ENCODE data around the gene GADL1. TPM values are rescaled to one million over a fixed set of nuclear protein-coding genes. Genes with fewer than 3 reads are reported as not detected.

The GADL1 gene
- total and polyA plus RNA-seq, 9 donors = 9.8 to 25.7 (median 19.1) TPM

- WGBS (ENCODE audit: insufficient coverage) = no CpG with 5 or more reads among the region's 3 CpGs
- Histone ChIP-seq H3K27me3 (ENCODE audit: control insufficient read depth, insufficient read depth, low read length) (no peaks in the 10 kb centered on the region), H3K36me3 (ENCODE audit: control insufficient read depth, insufficient read depth, low read length) (no peaks in the 10 kb centered on the region), H3K4me3 (ENCODE audit: low read length) (no peak overlapping the region), H3K9me3 (replicated peaks; ENCODE audit: control insufficient read depth, low read depth, low read length) (no peaks in the 10 kb centered on the region), H3K27ac (ENCODE audit: low read length) (no peak overlapping the region), H3K4me1 (ENCODE audit: control insufficient read depth, insufficient read depth, low read length) (no peaks in the 10 kb centered on the region)
- no peak for DNase-seq
These were observed 180.5 kb downstream of the GADL1 start for GRCh38 chr3:30713885-30714503.

- no peak overlapping the region for H3K4me3 ChIP-seq (ENCODE audit: low read length)
- H3K9me3 ChIP-seq (replicated peaks; ENCODE audit: control insufficient read depth, low read depth, low read length) = no peaks in the 10 kb centered on the region
- no CpG with 5 or more reads among the region's 4 CpGs for WGBS (ENCODE audit: insufficient coverage)
- no peak overlapping the region for H3K27ac ChIP-seq (ENCODE audit: low read length)
- H3K27me3 ChIP-seq (ENCODE audit: control insufficient read depth, insufficient read depth, low read length) = no peaks in the 10 kb centered on the region
- no peaks in the 10 kb centered on the region for H3K4me1 ChIP-seq (ENCODE audit: control insufficient read depth, insufficient read depth, low read length)
- H3K36me3 ChIP-seq (ENCODE audit: control insufficient read depth, insufficient read depth, low read length) = no peaks in the 10 kb centered on the region
- no peak for DNase-seq
These were observed 181.5 kb downstream of the GADL1 start for GRCh38 chr3:30712991-30713390.

GRCh38 chr3:30711867-30712266, 182.6 kb downstream of the GADL1 start:
- no peaks in the 10 kb centered on the region for H3K9me3 ChIP-seq (replicated peaks; ENCODE audit: control insufficient read depth, low read depth, low read length)
- no peak overlapping the region for H3K27ac ChIP-seq (ENCODE audit: low read length)
- H3K4me1 ChIP-seq (ENCODE audit: control insufficient read depth, insufficient read depth, low read length) = no peaks in the 10 kb centered on the region
- no peaks in the 10 kb centered on the region for H3K36me3 ChIP-seq (ENCODE audit: control insufficient read depth, insufficient read depth, low read length)
- WGBS (ENCODE audit: insufficient coverage) = no CpG with 5 or more reads among the region's 2 CpGs
- no peak for DNase-seq
- no peaks in the 10 kb centered on the region for H3K27me3 ChIP-seq (ENCODE audit: control insufficient read depth, insufficient read depth, low read length)
- no peak overlapping the region for H3K4me3 ChIP-seq (ENCODE audit: low read length)

- Histone ChIP-seq H3K4me3 (ENCODE audit: low read length) (no peak overlapping the region), H3K36me3 (ENCODE audit: control insufficient read depth, insufficient read depth, low read length) (no peaks in the 10 kb centered on the region), H3K4me1 (ENCODE audit: control insufficient read depth, insufficient read depth, low read length) (no peaks in the 10 kb centered on the region), H3K9me3 (replicated peaks; ENCODE audit: control insufficient read depth, low read depth, low read length) (no peaks in the 10 kb centered on the region), H3K27ac (ENCODE audit: low read length) (no peak overlapping the region), H3K27me3 (ENCODE audit: control insufficient read depth, insufficient read depth, low read length) (no peaks in the 10 kb centered on the region)
- peak; percentile 32 for DNase-seq
These were observed 183.3 kb downstream of the GADL1 start for GRCh38 chr3:30711151-30711550.

- no peak for DNase-seq
- 50% methylated on average over 4 of the region's 7 CpGs for WGBS (ENCODE audit: insufficient coverage)
These were observed 184.4 kb downstream of the GADL1 start for GRCh38 chr3:30710017-30710416.

GRCh38 chr3:30708472-30708871, 186.0 kb downstream of the GADL1 start:
- Histone ChIP-seq H3K4me3 (ENCODE audit: low read length) (no peak overlapping the region), H3K36me3 (ENCODE audit: control insufficient read depth, insufficient read depth, low read length) (no peaks in the 10 kb centered on the region), H3K27me3 (ENCODE audit: control insufficient read depth, insufficient read depth, low read length) (no peaks in the 10 kb centered on the region), H3K27ac (ENCODE audit: low read length) (no peak overlapping the region), H3K4me1 (ENCODE audit: control insufficient read depth, insufficient read depth, low read length) (no peaks in the 10 kb centered on the region), H3K9me3 (replicated peaks; ENCODE audit: control insufficient read depth, low read depth, low read length) (no peaks in the 10 kb centered on the region)
- DNase-seq = no peak

More at GRCh38 chr3:30710017-30710416, 184.4 kb downstream of the GADL1 start:
- Histone ChIP-seq H3K27ac (ENCODE audit: low read length) (no peak overlapping the region), H3K27me3 (ENCODE audit: control insufficient read depth, insufficient read depth, low read length) (no peaks in the 10 kb centered on the region), H3K9me3 (replicated peaks; ENCODE audit: control insufficient read depth, low read depth, low read length) (no peaks in the 10 kb centered on the region), H3K4me1 (ENCODE audit: control insufficient read depth, insufficient read depth, low read length) (no peaks in the 10 kb centered on the region), H3K36me3 (ENCODE audit: control insufficient read depth, insufficient read depth, low read length) (no peaks in the 10 kb centered on the region), H3K4me3 (ENCODE audit: low read length) (no peak overlapping the region)

- Histone ChIP-seq H3K27me3 (ENCODE audit: control insufficient read depth, insufficient read depth, low read length) (no peaks in the 10 kb centered on the region), H3K4me3 (ENCODE audit: low read length) (no peak overlapping the region), H3K9me3 (replicated peaks; ENCODE audit: control insufficient read depth, low read depth, low read length) (peaks cover 4% of the 10 kb centered on the region), H3K4me1 (ENCODE audit: control insufficient read depth, insufficient read depth, low read length) (no peaks in the 10 kb centered on the region), H3K27ac (ENCODE audit: low read length) (no peak overlapping the region), H3K36me3 (ENCODE audit: control insufficient read depth, insufficient read depth, low read length) (no peaks in the 10 kb centered on the region)
- DNase-seq = no peak
- WGBS (ENCODE audit: insufficient coverage) = 100% methylated on average over 1 of the region's 4 CpGs
These were observed 186.6 kb downstream of the GADL1 start for GRCh38 chr3:30707825-30708224.

GRCh38 chr3:30704931-30705890, 189.2 kb downstream of the GADL1 start:
- Histone ChIP-seq H3K4me3 (ENCODE audit: low read length) (no peak overlapping the region), H3K36me3 (ENCODE audit: control insufficient read depth, insufficient read depth, low read length) (no peaks in the 10 kb centered on the region), H3K27ac (ENCODE audit: low read length) (no peak overlapping the region), H3K9me3 (replicated peaks; ENCODE audit: control insufficient read depth, low read depth, low read length) (peaks cover 4% of the 10 kb centered on the region), H3K27me3 (ENCODE audit: control insufficient read depth, insufficient read depth, low read length) (no peaks in the 10 kb centered on the region), H3K4me1 (ENCODE audit: control insufficient read depth, insufficient read depth, low read length) (no peaks in the 10 kb centered on the region)
- 86% methylated on average over 7 of the region's 9 CpGs for WGBS (ENCODE audit: insufficient coverage)
- DNase-seq = no peak

GRCh38 chr3:30702828-30703397, 191.5 kb downstream of the GADL1 start:
- WGBS (ENCODE audit: insufficient coverage) = no CpG with 5 or more reads among the region's 2 CpGs
- H3K4me1 ChIP-seq (ENCODE audit: control insufficient read depth, insufficient read depth, low read length) = no peaks in the 10 kb centered on the region
- no peak overlapping the region for H3K27ac ChIP-seq (ENCODE audit: low read length)
- H3K36me3 ChIP-seq (ENCODE audit: control insufficient read depth, insufficient read depth, low read length) = no peaks in the 10 kb centered on the region
- no peak overlapping the region for H3K4me3 ChIP-seq (ENCODE audit: low read length)
- H3K27me3 ChIP-seq (ENCODE audit: control insufficient read depth, insufficient read depth, low read length) = no peaks in the 10 kb centered on the region
- DNase-seq = no peak
- H3K9me3 ChIP-seq (replicated peaks; ENCODE audit: control insufficient read depth, low read depth, low read length) = peaks cover 4% of the 10 kb centered on the region

GRCh38 chr3:30702038-30702827, 192.2 kb downstream of the GADL1 start:
- no peak for DNase-seq

More at GRCh38 chr3:30702038-30702827, 192.2 kb downstream of the GADL1 start:
- Histone ChIP-seq H3K4me3 (ENCODE audit: low read length) (no peak overlapping the region), H3K27me3 (ENCODE audit: control insufficient read depth, insufficient read depth, low read length) (no peaks in the 10 kb centered on the region), H3K36me3 (ENCODE audit: control insufficient read depth, insufficient read depth, low read length) (no peaks in the 10 kb centered on the region), H3K27ac (ENCODE audit: low read length) (no peak overlapping the region), H3K9me3 (replicated peaks; ENCODE audit: control insufficient read depth, low read depth, low read length) (peaks cover 4% of the 10 kb centered on the region), H3K4me1 (ENCODE audit: control insufficient read depth, insufficient read depth, low read length) (no peaks in the 10 kb centered on the region)
